Inferior parietal cortex (tissue), 1 donor: ENCODE data around the gene CSNK1E.
A peak's percentile ranks its signal among the peaks of the same experiment; 100 is the strongest.

Experiments
- DNase-seq: peaks from one replicate; pipeline ENCODE4 v3.0.0-alpha.2; 2016; ENCODE audit errors: extremely low spot score

The CSNK1E gene

DNA sequence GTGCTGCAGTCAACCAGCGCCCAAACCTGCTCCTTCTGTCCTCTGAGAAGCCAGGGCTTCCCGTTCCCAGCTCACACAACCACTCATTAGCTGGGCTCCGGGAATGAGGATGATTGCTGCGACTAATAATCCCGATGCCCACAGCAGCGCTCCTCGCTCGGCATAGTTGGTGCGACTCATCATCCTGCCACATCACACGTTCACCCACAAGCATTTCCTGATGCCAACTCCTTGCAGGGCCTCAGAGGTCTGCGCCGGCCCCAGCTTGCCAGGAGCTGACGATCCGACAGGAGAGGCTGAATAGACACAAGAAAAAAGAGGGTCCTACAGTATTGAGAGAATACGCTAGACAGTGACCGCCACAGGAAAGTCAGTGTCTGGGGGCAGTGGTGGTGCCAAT is 10.6 kb upstream of the CSNK1E start:
- no peak for DNase-seq

DNA sequence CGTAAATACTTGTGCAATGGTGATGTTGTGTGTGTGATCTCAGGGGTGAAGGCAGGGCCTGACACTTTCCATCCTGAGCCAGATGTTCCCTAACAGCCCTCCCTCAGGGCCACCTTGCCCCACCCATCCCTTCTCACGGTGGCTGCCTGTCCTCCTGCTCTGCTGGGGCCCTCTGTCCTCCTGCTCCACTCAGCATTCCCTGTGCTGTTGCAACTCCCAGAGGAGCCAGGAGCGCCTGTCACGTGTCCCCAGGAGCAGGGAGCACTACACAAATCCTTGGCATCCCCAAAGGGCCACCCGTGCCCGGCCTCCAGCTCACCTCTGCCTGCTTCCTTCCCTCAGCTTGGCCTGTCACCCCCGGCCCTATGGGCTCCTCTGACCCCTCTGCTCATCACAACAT is 10.2 kb upstream of the CSNK1E start:
- DNase-seq: no peak

DNA sequence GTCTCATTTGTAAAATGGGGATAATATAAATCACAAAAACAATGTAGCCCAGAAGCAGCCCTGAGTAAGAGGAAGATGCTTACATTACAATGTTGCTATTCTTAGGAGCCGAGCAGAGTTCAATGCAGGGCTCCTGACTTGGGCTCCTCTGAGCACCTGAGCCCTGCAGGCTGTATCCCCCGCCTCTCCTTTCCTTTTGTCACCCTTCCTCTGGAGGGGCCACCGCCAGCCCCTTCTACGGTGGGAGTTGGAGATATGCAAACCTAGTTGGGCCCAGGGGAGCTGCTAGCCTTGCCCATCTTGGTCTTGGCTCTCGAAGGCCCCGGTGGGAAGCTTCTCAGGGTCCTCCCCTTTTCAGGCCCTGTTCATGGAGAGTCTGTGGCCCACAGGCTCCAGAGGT is 8.4 kb upstream of the CSNK1E start:
- DNase-seq: no peak

DNA sequence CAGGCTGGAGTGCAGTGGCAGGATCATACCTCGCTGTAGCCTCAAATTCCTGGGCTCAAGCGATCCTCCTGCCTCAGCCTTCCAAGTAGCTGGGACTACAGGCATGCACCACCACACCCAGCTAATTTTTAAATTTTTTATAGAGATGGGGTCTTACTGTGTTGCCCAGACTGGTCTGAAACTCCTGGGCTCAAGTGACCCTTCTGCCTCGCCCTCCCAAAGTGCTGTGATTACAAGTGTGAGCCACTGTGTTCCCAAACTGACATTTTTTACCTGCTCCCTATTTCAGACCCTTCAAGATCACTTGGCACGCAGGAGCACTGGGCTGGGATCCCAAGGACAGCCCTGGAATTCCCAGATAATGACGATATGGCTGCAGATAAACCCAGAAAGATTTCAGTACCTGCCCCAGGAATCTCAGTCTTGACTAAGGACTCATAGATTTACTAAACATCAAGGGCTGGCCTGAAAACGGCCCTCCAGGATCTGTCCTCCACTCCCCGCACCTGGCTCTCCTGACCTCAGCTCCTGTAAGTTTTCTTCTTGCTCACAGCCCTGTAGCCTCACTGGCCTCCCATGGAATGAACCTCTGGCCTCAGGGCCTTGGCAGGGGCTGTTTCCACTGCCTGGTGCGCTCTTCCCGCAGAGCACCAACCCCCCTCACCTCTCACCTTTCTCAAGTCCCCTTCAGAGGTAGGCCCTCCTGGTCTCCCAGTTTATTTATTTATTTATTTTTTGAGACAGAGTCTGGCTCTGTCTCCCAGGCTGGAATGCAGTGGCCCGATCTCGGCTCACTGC is 3.6 kb upstream of the CSNK1E start:
- DNase-seq: no peak

DNA sequence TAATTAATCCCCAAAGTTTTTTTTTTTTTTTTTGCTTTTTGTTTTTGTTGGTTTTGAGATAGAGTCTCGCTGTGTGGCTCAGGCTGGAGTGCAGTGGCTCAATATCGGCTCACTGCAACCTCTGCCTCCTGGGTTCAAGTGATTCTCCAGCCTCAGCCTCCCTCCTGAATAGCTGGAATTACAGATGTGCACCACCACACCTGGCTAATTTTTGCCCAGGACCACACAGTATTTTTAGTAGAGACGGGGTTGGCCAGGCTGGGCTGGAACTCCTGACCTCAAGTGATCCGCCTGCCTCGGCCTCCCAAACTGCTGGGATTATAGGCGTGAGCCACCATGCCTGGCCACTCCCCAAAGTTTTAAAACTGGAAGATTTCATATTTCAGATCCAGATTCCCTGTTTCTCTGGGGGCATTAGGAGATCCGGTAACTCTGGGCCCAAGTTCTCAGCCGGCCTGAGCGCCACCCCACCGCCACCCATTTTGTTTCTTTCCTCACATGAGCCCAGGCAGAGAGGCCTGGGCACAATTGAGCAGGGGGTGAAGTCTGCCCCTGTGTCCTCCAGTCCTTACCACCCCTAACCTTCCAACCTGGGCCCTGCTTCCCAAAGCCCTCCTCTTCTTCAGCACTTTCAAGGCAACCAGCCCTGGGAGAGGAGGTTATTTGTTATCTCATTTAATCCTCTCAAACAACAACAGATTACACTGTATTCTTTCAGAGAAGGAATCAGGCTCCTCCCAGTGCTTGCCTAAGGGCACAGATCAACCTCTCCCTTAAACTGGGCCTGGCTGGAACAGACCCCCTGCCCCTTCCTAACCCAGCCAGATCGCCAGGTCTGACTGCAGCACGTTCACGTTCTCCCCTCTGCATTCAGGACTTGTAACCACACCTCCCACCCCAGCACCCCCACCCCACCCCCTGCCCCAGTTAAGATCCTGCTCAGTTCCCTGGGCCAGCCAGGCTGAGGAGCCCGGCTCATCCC is 1.9 kb upstream of the CSNK1E start:
- no peak for DNase-seq

DNA sequence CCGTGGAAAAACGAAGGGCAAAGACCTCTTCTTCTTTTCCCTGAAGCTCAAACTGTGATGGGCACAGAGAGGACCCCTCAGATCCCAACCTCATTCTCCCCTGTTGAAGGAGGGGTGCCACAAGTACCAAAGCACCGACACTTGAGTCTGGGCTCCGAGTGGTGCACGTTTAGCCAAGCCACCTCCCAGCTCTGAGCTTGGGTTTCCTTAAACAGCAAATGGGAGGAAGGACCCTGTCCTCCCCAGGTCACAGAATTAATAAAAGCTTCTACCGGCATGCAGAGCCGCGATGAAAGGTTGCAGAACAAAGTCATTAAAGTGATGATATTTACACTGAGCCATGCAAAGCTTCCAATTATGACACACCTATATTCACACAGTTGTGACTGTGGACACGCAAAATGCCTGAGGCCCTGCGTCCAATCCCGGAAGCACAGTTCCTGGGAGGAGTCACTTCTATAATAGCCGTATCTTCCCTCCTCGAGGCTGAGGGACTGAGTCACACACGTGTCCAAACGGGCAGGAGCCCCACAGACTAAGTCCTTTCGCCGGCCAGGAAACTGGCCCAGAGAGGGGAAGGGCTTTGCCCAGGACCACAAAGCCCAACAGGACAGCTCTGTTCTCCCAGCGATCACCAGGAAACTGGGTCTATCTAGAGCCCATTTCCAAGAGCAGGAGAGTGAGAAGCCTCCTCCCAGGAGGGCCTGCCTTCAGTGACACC is 922 bp upstream of the CSNK1E start:
- peak; percentile 62 for DNase-seq

DNA sequence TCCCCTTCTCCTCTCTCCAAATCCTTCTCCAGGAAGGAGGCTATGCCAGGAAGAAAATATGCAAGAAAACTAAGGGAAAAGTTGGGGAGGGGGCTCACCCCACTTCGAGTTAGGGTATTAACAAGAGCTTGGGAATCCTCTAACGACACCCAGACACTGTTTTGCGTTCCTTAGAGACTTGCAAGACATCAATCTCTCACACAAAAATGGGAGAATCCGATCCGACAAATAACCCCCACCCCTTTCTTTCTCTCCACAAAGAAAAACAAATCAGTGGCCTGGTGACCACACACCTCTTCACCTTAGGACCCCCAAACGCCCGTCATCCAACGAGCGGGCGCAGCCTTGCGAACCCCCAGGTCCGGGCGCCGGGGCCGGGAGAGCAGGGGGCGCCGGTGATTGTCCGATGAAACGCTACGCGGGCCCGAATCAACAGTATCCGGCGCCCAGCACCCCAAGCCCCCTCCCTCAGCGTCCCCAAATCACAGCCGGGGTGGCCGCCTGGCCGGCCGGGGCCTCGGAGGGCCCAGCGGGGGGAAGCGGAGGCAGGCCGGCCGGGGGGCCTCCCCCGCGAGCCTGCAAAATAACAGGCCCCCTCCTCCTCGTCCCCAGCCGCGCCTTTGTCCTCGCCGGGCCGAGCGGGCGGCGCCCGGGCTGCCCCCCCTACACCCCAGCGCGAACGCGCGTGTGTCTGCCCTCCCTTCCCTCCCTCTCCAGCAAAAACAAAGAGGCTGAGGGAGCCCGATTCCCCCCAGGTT is 690 bp downstream of the CSNK1E start:
- peak; percentile 72 for DNase-seq

DNA sequence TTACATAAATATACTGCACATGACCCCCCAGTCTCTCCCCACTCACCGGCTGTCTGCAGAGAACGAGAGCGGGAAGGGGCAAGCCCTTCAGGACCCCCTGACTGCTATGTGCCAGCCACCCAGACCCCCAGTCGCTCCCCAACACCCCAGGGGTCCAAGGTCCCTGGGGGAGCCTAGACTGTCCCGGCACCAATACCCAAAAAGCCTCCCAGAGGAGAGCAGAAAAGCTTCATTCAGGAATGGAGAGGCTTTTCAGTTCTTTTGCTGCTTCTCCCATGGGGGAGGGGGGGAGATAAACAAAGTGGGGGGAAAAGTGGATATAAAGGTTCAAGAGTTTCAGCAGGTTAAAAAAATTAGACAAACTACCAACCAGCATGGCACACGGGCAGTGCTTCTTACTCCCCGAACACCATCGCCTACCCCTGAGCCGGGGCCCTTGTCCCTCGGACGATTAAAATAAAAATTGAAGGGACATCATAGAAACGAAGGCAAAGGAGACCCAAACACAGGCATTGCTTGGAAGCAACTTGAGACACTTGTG is 1.3 kb downstream of the CSNK1E start:
- no peak for DNase-seq

DNA sequence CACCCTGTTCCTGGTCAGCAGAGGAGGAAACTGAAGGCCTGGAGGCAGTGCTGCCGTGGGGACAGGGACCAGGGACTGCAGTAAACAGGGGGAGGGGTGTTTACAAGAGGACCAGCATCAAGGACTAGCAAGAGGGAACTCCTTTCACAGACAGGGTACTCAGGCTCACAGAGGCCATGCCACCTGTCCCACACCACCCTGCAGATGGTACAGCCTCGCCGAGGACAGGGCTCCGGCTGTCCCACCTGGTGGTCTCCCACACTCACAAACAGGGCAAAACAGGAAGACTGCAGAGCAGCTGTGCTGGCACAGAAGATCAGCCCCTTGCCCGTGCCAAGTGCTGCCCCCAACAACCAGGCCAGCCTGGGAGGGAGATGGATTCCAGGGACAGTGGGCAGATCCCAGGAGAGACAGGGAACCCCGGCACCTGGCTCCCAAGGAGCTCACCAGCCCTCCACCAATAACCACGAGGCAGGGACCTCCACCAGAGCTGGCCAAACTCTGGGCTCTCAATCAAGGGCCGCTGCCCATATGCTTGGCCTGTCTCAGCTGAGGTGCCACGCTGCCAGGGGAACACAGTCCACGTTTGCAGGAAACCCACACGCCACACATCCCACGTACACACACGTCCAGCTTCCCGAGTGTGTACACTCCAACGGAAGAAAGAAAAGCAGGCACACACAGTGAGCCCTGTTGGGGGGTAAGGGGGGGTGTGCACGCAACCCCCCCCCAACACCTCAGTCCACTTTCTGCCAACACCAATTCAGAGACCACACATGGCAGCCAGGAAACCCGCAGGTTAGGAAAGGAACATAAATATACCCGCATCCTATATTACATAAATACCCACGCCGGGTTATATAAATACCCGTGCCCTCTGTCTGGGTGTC is 2.1 kb downstream of the CSNK1E start:
- peak; percentile 38 for DNase-seq

DNA sequence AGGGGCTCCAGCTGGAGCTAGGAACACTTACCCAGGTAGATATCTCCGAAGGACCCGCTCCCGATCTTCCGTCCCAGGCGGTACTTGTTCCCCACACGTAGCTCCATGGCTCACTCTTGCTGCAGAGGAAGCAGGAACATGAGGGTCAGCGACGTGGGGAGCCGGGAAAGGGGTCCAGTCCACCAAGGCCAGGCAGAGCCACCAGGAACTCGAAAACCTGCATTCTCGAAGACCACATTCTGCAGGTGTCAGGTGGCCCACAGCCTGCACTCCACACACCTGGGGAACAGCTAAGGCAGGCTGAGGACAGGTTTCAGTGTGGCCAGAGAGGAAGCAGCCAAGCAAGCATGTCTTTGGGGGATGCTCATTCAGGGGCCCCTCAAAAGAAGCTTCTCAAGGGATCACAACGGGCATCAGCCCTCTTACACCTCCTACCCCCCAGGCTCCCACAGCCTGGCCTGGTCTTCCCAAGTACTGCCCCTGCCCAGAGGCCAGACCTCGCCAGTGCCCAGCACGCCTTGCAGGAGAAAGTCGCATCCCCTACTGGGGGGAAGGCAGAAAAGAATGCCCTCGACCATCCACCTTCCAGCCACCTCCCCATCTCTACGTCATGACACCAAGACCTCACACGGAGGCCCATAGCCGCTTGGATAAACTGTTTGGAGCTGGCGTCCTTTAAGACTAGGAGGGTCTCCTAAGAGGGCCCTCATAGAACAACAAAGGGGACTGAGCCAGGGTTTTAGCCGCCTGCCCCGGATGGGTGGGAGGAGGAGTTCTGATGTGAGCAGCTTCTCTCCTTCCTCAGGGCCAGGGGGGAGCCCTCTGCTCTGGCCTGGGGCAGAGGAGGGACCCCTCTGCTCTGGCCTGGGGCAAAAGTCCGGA is 2.9 kb downstream of the CSNK1E start:
- no peak for DNase-seq

DNA sequence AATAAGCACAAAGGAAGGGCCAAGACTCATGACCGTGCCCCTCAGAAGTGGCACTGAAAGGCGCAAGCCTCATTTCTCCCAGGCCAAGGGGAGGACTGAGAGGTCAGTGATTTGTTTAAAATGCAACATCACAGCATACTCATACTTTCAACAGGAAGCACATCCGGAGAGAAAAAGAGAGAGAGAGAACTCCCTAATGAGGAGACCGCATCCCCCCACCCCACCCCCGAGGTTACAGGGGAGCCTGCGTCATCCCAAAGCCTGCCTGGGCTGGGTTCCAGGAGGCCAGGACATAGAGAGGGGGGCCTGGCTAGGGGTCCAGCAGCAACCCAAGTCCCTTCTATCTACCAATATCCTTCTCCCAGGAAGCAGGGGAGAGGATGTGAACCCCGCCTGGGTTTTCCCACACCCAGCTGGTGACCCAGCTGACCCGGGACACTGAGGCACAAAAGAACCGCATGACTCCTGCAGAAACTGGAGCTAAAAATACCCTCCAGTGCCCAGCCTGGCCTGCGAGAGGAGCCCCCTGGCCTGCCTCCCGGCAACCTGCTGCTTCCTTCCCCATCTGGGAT is 3.8 kb downstream of the CSNK1E start:
- DNase-seq: no peak

DNA sequence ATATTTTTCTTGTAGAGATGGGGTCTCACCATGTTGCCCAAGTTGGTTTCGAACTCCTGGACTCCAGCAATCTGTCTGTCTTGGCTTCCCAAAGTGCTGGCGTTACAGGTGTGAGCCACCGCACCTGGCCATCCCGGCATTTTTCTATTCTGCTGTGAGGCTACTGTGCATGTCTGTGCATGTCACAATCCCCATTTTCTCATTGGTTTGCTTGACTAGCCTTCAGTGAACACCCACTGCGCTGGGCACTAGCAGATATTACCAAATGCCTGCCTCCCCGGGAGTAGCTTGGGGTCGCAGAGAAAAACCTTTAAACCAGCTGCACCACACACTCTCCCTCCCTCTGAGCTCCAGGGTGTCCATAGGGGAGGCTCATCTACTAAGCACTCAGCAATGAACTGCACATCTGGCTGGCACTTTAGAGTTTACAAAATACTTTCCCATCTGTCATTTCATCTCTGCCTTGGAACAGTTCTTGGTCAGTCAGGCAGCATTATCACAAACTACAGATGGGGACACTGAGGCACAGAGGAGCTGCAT is 4.9 kb downstream of the CSNK1E start:
- DNase-seq: no peak

DNA sequence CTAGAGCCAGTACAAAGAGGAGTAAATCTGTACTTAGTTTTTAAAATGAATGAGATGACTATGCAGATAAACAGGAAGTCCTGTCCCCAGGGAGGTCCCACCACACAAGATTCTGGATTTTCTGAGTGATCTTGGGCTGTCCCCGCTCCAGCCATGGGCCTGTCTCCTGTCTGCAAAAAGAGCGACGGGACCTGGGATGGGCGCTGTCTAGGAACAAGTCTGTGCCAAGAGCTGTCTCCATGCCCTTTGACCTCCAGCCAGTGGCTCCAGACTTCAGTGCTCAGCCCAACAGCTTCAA is 6.0 kb downstream of the CSNK1E start:
- DNase-seq: no peak

DNA sequence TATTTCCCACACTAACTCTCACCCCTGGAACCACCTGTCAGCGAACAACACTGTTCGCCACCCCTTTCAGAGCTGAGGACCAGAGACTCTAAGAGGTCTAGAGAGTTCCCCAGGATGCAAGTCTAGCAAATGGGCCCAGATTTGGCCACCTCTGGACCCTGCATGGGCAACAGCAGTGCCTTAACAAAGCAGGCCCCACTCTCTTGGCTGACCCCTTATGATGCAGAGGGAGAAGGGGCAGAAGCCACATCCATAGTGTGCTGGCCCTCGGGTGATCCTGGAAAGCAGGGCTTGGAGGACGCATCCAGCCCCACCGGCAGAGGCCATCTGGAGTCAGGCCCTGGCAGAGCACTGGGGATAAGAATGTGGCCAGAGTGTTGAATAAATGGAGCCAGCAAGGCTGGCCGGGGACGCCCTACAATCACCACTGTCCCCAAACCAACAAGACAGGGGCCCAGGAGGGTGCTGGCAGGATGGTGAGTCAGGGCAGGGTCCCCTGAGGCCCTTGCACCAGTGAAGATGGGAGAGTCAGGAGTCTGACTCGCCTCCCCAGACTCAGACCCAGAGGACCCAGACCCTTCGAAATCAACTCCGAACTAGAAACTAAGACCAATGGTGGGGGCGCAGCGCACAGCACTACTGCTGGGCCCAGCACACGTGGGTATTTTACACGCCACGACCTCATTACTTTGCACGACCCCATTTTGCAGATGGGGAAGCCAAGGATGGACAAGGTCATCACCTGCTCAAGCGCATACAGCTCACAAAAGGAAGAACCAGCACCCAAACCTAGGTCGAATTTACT is 6.5 kb downstream of the CSNK1E start:
- DNase-seq: no peak

DNA sequence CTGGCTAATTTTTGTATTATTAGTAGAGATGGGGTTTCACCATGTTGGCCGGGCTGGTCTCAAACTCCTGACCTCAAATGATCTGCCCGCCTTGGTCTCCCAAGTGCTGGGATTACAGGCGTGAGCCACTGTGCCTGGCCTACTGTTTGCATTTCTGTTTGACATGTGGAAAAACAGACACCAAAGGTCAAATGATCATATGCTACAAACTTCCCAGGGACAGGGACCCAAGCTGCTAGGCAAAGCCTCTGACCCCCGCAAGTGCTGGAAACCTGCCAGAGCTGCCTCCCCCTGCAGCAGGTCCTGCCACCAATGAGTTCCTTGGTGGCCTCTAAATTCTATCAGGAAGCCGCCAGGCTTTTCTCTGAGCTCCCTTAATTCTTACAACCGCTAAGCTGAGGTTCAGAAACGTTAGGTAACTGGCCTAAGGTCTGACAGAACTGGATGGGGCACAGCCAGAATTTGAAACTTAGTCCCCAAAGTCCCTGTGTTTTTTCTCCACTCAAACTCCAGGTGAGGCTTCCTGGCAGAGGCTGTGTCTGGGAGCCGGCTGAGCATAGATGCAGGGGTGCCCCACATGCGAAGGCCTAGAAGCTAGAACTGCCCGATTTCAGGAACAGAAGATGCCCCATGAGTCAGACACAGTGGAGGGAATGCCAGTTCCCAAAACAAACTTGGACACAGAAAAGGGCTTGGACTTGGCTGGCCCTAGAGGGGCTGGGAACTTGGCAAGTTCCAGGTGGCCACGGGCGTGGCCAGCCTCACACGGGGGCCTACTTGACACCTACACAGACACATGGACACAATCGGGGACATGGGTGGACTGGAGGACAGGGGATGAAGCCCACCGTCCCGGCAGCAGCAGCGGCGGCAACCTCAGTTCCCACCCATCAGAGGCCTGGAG is 7.4 kb downstream of the CSNK1E start:
- no peak for DNase-seq

DNA sequence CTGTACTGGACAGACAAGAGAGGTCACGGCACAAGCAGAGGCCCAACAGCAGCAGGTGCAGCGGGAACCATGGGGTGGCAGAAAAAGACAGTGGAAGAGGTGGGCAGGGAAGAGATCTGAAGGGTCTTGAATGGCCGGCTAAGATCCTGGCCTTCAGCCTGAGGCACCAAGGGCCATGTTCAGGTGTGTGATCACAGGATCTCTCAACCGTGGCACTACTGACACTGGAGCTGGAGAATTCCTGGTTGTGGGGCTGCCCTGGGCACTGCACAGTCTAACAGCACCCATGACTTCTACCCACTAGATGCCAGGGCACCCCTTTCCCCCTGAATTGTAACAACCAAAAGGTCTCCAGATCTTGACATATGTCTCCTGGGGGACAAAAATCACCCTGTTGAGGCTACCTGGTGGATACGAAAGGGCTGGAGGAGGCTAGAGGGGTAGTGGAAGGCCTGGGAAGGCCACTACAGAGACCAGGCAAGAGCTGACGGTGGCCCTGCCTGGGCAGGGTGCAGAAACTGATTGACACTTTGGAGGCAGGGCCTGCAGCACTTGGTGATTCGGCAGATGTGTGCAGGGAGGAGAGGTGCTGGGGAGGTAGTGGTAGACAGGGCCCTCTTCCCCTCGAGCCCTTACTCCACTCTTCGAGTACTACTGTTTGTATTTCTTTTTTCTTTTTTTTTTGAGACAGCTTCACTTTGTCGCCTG is 8.3 kb downstream of the CSNK1E start:
- DNase-seq: no peak
